ENCODE data around the gene GLT8D2. TPM values are rescaled to one million over a fixed set of nuclear protein-coding genes. Genes with fewer than 3 reads are reported as not detected.
A peak's percentile ranks its signal among the peaks of the same experiment; 100 is the strongest.

Gene GLT8D2
- total and polyA plus RNA-seq, 2 of the 13 experiments (the other 11 are each of a cell fraction or from before 2014, with no cell fraction given), result not detected

GRCh38 chr12:104064031-104064841 lies 14.2 kb upstream of the GLT8D2 start, which contains the start of gene HCFC2:
Gene HCFC2, plus strand, starts transcription at chr12:104064531. Its CDS starts 30 bp downstream, at chr12:104064561.
- DNase-seq (ENCODE audit: low spot score) (peak; percentile 75), ATAC-seq (peak; percentile 93), FAIRE-seq (no peak)
- peak within 1 kb of the TSS; percentile 73 for H3K9ac ChIP-seq (ENCODE audit: insufficient read depth, low read depth, low read length)
- in situ Hi-C loops (cut with HindIII; ENCODE audit: extremely low pct_ligation_motif_present, low pct_unique_long_range_greater_than_20kb), result no loop called here
- BruUV-seq (replicated peaks), result no TSS peak
- H2AFZ ChIP-seq (ENCODE audit: low read length), result peak within 1 kb of the TSS; percentile 95
- intact Hi-C loops (cut with micrococcal nuclease; ENCODE audit: unreplicated experiment), result loop anchor here (10.0 kb wide), 1 partner anchor 831 kb away; no protein-coding TSS in a partner anchor
- WGBS (ENCODE audit: low lambda C conversion rate), result 1% methylated on average over 30 of the region's 74 CpGs
- peak within 1 kb of the TSS; percentile 59 for H3K27ac ChIP-seq (ENCODE audit: extremely low read length, insufficient read depth, low read length)
- H3K27me3 ChIP-seq (ENCODE audit: control insufficient read depth in 1 of 2, insufficient read depth in 2 of 2, low read length in 2 of 2), result no peaks in the 10 kb centered on the region; a peak in 1 of 5 replicates
- ChIA-PET CTCF (ENCODE audit: low intra/inter-chr PET ratio, low total read pairs) (no interaction called here), POLR2A (interaction anchor here (1.0 to 2.2 kb wide), 5 partner anchors 9 to 134 kb away, joined by 3 to 13 read pairs (median 3); partner anchors contain the start of genes HSP90B1, NFYB and TDG)
- peak within 1 kb of the TSS; percentile 93 to 98 (median 97) for H3K4me3 ChIP-seq (replicated peaks in 1 of 3; ENCODE audit: insufficient read depth in 1 of 3, low read depth in 2 of 3, low read length in 3 of 3)
- no peaks in the 10 kb centered on the region for H4K20me1 ChIP-seq (ENCODE audit: insufficient read depth, low read length)
- peaks cover 2% of the 10 kb centered on the region for H3K79me2 ChIP-seq (ENCODE audit: insufficient read depth, low read length)
- no peaks in the 10 kb centered on the region for H3K36me3 ChIP-seq (replicated peaks in 1 of 2; ENCODE audit: control insufficient read depth in 1 of 2, insufficient read depth in 2 of 2, low read length in 2 of 2)
- H3K9me3 ChIP-seq (ENCODE audit: low read length), result no peaks in the 10 kb centered on the region
- H3K4me1 ChIP-seq (ENCODE audit: insufficient read depth, low read length), result peaks cover 16% of the 10 kb centered on the region
- H3K4me2 ChIP-seq (ENCODE audit: low read depth, low read length), result peak within 1 kb of the TSS; percentile 93
- TF ChIP-seq SAP130 (CRISPR knock-in tag; IDR thresholded peaks at IDR 0.05; ENCODE audit: low read depth) (peak; percentile 96), SP5 (CRISPR knock-in tag; IDR thresholded peaks at IDR 0.05; ENCODE audit: borderline replicate concordance, low read depth) (peak; percentile 89), FOXO4 (CRISPR knock-in tag; conservative IDR thresholded peaks at IDR 0.05) (0 out of 2 replicates have a peak, but pooled peaks have one; percentile 75), SUZ12 (IDR thresholded peaks at IDR 0.05; ENCODE audit: low read depth, low read length) (no peak), MEIS1 (CRISPR knock-in tag; IDR thresholded peaks at IDR 0.05; ENCODE audit: borderline replicate concordance) (peak; percentile 71), RFXANK (CRISPR knock-in tag; IDR thresholded peaks at IDR 0.05) (no peak), ZFP91 (CRISPR knock-in tag; IDR thresholded peaks at IDR 0.05; ENCODE audit: borderline replicate concordance) (peak; percentile 91)
- TF ChIP-seq, protein P1, sequence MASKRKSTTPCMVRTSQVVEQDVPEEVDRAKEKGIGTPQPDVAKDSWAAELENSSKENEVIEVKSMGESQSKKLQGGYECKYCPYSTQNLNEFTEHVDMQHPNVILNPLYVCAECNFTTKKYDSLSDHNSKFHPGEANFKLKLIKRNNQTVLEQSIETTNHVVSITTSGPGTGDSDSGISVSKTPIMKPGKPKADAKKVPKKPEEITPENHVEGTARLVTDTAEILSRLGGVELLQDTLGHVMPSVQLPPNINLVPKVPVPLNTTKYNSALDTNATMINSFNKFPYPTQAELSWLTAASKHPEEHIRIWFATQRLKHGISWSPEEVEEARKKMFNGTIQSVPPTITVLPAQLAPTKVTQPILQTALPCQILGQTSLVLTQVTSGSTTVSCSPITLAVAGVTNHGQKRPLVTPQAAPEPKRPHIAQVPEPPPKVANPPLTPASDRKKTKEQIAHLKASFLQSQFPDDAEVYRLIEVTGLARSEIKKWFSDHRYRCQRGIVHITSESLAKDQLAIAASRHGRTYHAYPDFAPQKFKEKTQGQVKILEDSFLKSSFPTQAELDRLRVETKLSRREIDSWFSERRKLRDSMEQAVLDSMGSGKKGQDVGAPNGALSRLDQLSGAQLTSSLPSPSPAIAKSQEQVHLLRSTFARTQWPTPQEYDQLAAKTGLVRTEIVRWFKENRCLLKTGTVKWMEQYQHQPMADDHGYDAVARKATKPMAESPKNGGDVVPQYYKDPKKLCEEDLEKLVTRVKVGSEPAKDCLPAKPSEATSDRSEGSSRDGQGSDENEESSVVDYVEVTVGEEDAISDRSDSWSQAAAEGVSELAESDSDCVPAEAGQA (IDR thresholded peaks at IDR 0.05; ENCODE audit: low read depth), result peak; percentile 62
- TF ChIP-seq, protein P1 (CRISPR knock-in tag; IDR thresholded peaks at IDR 0.05; ENCODE audit: borderline replicate concordance), result no peak
- TF ChIP-seq, protein P2, sequence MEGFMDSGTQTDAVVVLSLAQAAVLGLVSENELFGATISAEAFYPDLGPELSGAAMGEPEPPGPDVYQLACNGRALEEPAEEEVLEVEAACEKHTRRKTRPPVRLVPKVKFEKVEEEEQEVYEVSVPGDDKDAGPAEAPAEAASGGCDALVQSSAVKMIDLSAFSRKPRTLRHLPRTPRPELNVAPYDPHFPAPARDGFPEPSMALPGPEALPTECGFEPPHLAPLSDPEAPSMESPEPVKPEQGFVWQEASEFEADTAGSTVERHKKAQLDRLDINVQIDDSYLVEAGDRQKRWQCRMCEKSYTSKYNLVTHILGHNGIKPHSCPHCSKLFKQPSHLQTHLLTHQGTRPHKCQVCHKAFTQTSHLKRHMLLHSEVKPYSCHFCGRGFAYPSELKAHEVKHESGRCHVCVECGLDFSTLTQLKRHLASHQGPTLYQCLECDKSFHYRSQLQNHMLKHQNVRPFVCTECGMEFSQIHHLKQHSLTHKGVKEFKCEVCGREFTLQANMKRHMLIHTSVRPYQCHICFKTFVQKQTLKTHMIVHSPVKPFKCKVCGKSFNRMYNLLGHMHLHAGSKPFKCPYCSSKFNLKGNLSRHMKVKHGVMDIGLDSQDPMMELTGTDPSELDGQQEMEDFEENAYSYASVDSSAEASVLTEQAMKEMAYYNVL (CRISPR knock-in tag; IDR thresholded peaks at IDR 0.05; ENCODE audit: borderline replicate concordance), result no peak
